Ovary (tissue), 9 donors: Measurements from ENCODE around the gene SCG2. TPM values are rescaled to one million over a fixed set of nuclear protein-coding genes. Genes with fewer than 3 reads are reported as not detected.

Source experiments
- DNase-seq, 5 donors: peaks; one replicate each; pipeline ENCODE4 v3.0.0-alpha.2; 2019 to 2020
- H3K27ac ChIP-seq, 2 donors: fragments of 200-600 bp; one replicate each; pipeline versions ENCODE4 v1.5.1 to v1.8.0; 2019 to 2022
- H3K27me3 ChIP-seq: fragments of 200-600 bp; one replicate; pipeline ENCODE4 v1.8.0; 2022
- H3K36me3 ChIP-seq: fragments of 200-600 bp; sonication (generic); one replicate; pipeline ENCODE4 v1.5.1; 2019
- H3K4me1 ChIP-seq: one replicate; pipeline ENCODE4 v1.8.1; 2013; ENCODE audit warnings: mild to moderate bottlenecking, moderate library complexity; ENCODE audit not compliant: insufficient read depth
- H3K4me3 ChIP-seq: fragments of 200-600 bp; sonication (generic); one replicate; pipeline ENCODE4 v1.5.1; 2017
- H3K9me3 ChIP-seq, 2 donors: fragments of 200-600 bp in 1 of 2; sonication (generic) in 1 of 2; one replicate each; pipeline versions ENCODE4 v1.5.1 to v1.8.1; 2013 to 2019; ENCODE audit warnings: mild to moderate bottlenecking in 1 of 2, moderate library complexity in 1 of 2
- CTCF ChIP-seq, 3 donors: fragments of 450-650 bp in 2 of 3; fragments of 200-600 bp in 1 of 3; IDR thresholded peaks; one replicate each; pipeline versions ENCODE4 v1.5.1 to v1.8.0; 2016 to 2022; ENCODE audit warnings: antibody characterized with exemption in 3 of 3, mild to moderate bottlenecking in 1 of 3
- EP300 ChIP-seq: sonication (generic); formaldehyde crosslinking; IDR thresholded peaks from one replicate; pipeline ENCODE4 v1.6.1; 2017; ENCODE audit warnings: antibody characterized with exemption
- POLR2A ChIP-seq: fragments of 450-650 bp; IDR thresholded peaks from one replicate; pipeline ENCODE4 v1.6.1; 2017; ENCODE audit warnings: antibody characterized with exemption, mild to moderate bottlenecking, moderate library complexity
- WGBS, 3 donors: extraction: QIAGEN DNeasy Blood & Tissue Kit in 1 of 3; methylation state at CpG; one replicate each; pipeline versions ENCODE4 v1.1.5 to v1.1.7; 2013 to 2017; 5-methylcytosine and 5-hydroxymethylcytosine counted together
- intact Hi-C, 4 donors: fragments of 100-400 bp; cut with DNase I; formaldehyde crosslinking; loops; one replicate each; pipeline versions ENCODE4 v1.11.0 to v1.15.1; 2022 to 2023
- polyA plus RNA-seq, 2 donors: library from polyadenylated mRNA; stranded (reverse); fragments of 200-250 nt in 1 of 2; fragments of 350-450 nt in 1 of 2; fragmentation: Illumina TruSeq in 1 of 2; extraction: RNeasy Lipid Tissue Mini Kit (QIAGEN cat#74804) in 1 of 2; gene quantifications; one replicate each; pipeline ENCODE4 v1.2.3, GENCODE V29; 2013 to 2014
- total RNA-seq, 7 donors: library from RNA; depleted of rRNA in 2 of 7; stranded (reverse); fragments of >200 nt in 2 of 7; fragmentation: NEBNext Ultra II Directional in 3 of 7; extraction: Animal tissue kit (Norgen Biotek cat#: 25700) in 3 of 7; gene quantifications; one replicate each; pipeline versions ENCODE4 v1.1.0 to v1.2.4, GENCODE V29; 2016 to 2023
- donor health status: DM: no; HTN: no; CAD: no; lungs with moderate emphysema.
- donor health status: DM: no; HTN: no; CAD: no.
- donor health status: Bipolar disorder and iron deficiency.
- donor health status: DM: yes; HTN: yes; CAD: no.
- donor health status: DM: no; HTN: no; CAD: no.
- donor health status: DM: yes; HTN: yes; CAD: no.

Gene SCG2
- total and polyA plus RNA-seq, 9 donors, result 0.18 to 6.3 (median 2.6) TPM

- Histone ChIP-seq H3K27ac (no peak overlapping the region), H3K9me3 (no peaks in the 10 kb centered on the region), H3K4me1 (no peaks in the 10 kb centered on the region), H3K36me3 (no peaks in the 10 kb centered on the region), H3K4me3 (no peak overlapping the region), H3K27me3 (no peaks in the 10 kb centered on the region)
- intact Hi-C loops, result no loop called here
- TF ChIP-seq POLR2A, result no peak
- no peak for TF ChIP-seq CTCF (IDR thresholded peaks at IDR 0.05)
- no peak for TF ChIP-seq EP300
- 63 to 69% (median 68%) methylated on average over 7 of the region's 7 CpGs for WGBS, 3 donors
- DNase-seq, result no peak
Measured at GRCh38 chr2:223621901-223622300, 19.7 kb upstream of the SCG2 start.

- no peak for TF ChIP-seq POLR2A
- no peak for TF ChIP-seq EP300
- TF ChIP-seq CTCF (IDR thresholded peaks at IDR 0.05), result no peak
- intact Hi-C loops, result no loop called here
Measured at GRCh38 chr2:223619486-223620129, 17.4 kb upstream of the SCG2 start.

GRCh38 chr2:223618172-223619035 is 16.2 kb upstream of the SCG2 start:
- intact Hi-C loops, result no loop called here
- TF ChIP-seq EP300 (no peak), CTCF (IDR thresholded peaks at IDR 0.05) (no peak), POLR2A (no peak)
- Histone ChIP-seq H3K9me3 (no peaks in the 10 kb centered on the region), H3K4me3 (no peak overlapping the region), H3K27me3 (no peaks in the 10 kb centered on the region), H3K27ac (no peak overlapping the region), H3K4me1 (no peaks in the 10 kb centered on the region), H3K36me3 (no peaks in the 10 kb centered on the region)
- no peak for DNase-seq
- WGBS, 3 donors, result 29 to 39% (median 30%) methylated on average over 13 of the region's 13 CpGs

More at GRCh38 chr2:223619486-223620129, 17.4 kb upstream of the SCG2 start:
- 92 to 95% (median 92%) methylated on average over 7 of the region's 7 CpGs for WGBS, 3 donors
- no peaks in the 10 kb centered on the region for H3K27me3 ChIP-seq
- no peaks in the 10 kb centered on the region for H3K4me1 ChIP-seq
- H3K4me3 ChIP-seq, result no peak overlapping the region
- H3K27ac ChIP-seq, result no peak overlapping the region
- H3K9me3 ChIP-seq, result no peaks in the 10 kb centered on the region
- DNase-seq, result no peak
- H3K36me3 ChIP-seq, result no peaks in the 10 kb centered on the region

GRCh38 chr2:223614534-223614933 is 12.4 kb upstream of the SCG2 start:
- H3K4me1 ChIP-seq, result peaks cover 2% of the 10 kb centered on the region
- WGBS, 3 donors, result 80 to 95% (median 89%) methylated on average over 1 of the region's 1 CpG
- no peak overlapping the region for H3K4me3 ChIP-seq
- TF ChIP-seq CTCF (IDR thresholded peaks at IDR 0.05) (no peak), EP300 (no peak), POLR2A (no peak)
- intact Hi-C loops, result no loop called here
- no peak overlapping the region for H3K27ac ChIP-seq
- H3K27me3 ChIP-seq, result no peaks in the 10 kb centered on the region
- H3K9me3 ChIP-seq, result no peaks in the 10 kb centered on the region
- DNase-seq, result no peak
- H3K36me3 ChIP-seq, result no peaks in the 10 kb centered on the region
